Kidney (tissue), 14 donors: Measurements from ENCODE around the gene STK24. TPM values are rescaled to one million over a fixed set of nuclear protein-coding genes. Genes with fewer than 3 reads are reported as not detected.
A peak's percentile ranks its signal among the peaks of the same experiment; 100 is the strongest.

Source experiments
- DNase-seq, 5 donors: peaks; one replicate each; pipeline ENCODE4 v3.0.0-alpha.2; 2013 to 2020
- FAIRE-seq: peaks from 2 replicates; lab custom pipeline; 2012; peaks lifted over from hg19 to GRCh38; lab: Jason Lieb, UNC
- H3K27ac ChIP-seq, 2 donors: one replicate each; pipeline ENCODE4 v1.7.0; 2013; ENCODE audit warnings: low read depth in 2 of 2, low read length in 2 of 2, inconsistent platforms in 1 of 2
- H3K27me3 ChIP-seq: one replicate; pipeline ENCODE4 v1.7.1; 2013; ENCODE audit warnings: low read length, inconsistent platforms; ENCODE audit not compliant: control insufficient read depth, insufficient read depth
- H3K36me3 ChIP-seq, 3 donors: one replicate each; pipeline versions ENCODE4 v1.7.0 to v1.7.1; 2013; ENCODE audit warnings: low read length in 3 of 3, control low read depth in 1 of 3, inconsistent platforms in 1 of 3; ENCODE audit not compliant: insufficient read depth in 3 of 3, control insufficient read depth in 2 of 3
- H3K4me1 ChIP-seq, 3 donors: one replicate each; pipeline versions ENCODE4 v1.7.0 to v1.7.1; 2013; ENCODE audit warnings: low read length in 3 of 3, inconsistent platforms in 1 of 3, low read depth in 1 of 3; ENCODE audit not compliant: control insufficient read depth in 2 of 3, insufficient read depth in 2 of 3
- H3K4me3 ChIP-seq, 3 donors: one replicate each; pipeline versions ENCODE4 v1.7.0 to v1.8.1; 2013; ENCODE audit warnings: low read length in 3 of 3, control low read depth in 1 of 3, inconsistent platforms in 1 of 3
- H3K9ac ChIP-seq, 3 donors: one replicate each; pipeline versions ENCODE4 v1.7.0 to v1.7.1; 2013; ENCODE audit warnings: low read length in 3 of 3, control low read depth in 1 of 3, inconsistent platforms in 1 of 3
- H3K9me3 ChIP-seq, 3 donors: one replicate each; pipeline versions ENCODE4 v1.7.0 to v1.7.1; 2013; ENCODE audit warnings: low read length in 3 of 3, control low read depth in 1 of 3, inconsistent platforms in 1 of 3; ENCODE audit not compliant: control insufficient read depth in 2 of 3, insufficient read depth in 1 of 3
- intact Hi-C: fragments of 100-400 bp; cut with DNase I; formaldehyde crosslinking; loops from one replicate; pipeline ENCODE4 v1.11.1; 2022
- polyA plus RNA-seq: library from polyadenylated mRNA; stranded (reverse); fragments of 350-450 nt; fragmentation: Illumina TruSeq; extraction: RNeasy Lipid Tissue Mini Kit (QIAGEN cat#74804); gene quantifications from one replicate; pipeline ENCODE4 v1.2.3, GENCODE V29; 2014; ENCODE audit warnings: low read depth, low replicate concordance; ENCODE audit not compliant: insufficient read depth
- total RNA-seq: library from RNA; stranded (reverse); fragmentation: NEBNext Ultra II Directional; extraction: Animal tissue kit (Norgen Biotek cat#: 25700); gene quantifications from one replicate; pipeline ENCODE4 v1.2.1, GENCODE V29; 2021
- TF ChIP-seq, protein P1 (sequence below): IDR thresholded peaks from 3 replicates; pipeline ENCODE4 v1.5.1; 2012; ENCODE audit warnings: mild to moderate bottlenecking, moderate library complexity, borderline replicate concordance; ENCODE audit not compliant: insufficient read depth; ENCODE audit errors: extremely low read depth
- donor health status: control.
- donor health status: control.
- donor health status: control.
- donor health status: control.
- donor health status: control.
- donor health status: DM: yes; HTN: yes; CAD: no.
- donor health status: Normal renal cell carcinoma (clear cell type).

The STK24 gene
- total and polyA plus RNA-seq, 2 donors from 2014 or later: 56.7 to 122 TPM

- FAIRE-seq: no peak
Observed at GRCh38 chr13:98556968-98557631, 19.8 kb downstream of the STK24 start.

DNA sequence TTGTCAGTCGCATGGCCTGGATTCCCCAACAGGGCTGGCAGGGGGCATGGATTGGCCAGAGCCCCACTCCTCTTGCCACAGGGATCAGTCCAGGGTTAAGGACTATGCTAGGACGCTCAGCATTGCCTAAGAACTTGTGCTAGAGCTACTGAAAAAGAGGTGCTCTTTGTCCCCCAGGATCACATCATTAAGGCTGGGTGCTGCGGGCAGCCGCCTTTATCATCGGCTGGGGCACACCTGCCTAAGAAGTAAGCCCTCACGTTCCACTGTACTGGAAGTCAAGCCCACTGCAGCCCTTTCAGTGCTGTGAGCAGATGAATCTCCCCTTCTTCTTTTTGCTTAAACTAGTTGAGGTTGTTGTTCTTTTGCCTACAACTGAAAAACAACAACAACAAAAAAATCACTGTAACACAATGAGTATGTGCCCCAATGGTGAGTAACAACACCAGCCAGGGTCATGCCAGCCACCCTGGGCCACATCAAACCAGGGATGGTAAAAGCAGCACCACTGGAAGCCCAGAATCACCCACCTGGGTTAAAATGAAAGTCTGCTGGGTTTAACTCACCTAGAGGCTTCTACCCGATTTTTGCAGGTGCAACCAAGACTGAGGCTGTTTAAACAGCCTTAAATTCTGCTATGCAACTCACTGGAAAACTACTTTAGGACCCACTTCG, 20.6 kb downstream of the STK24 start:
- DNase-seq (no peak), FAIRE-seq (no peak)
- TF ChIP-seq, protein P1, sequence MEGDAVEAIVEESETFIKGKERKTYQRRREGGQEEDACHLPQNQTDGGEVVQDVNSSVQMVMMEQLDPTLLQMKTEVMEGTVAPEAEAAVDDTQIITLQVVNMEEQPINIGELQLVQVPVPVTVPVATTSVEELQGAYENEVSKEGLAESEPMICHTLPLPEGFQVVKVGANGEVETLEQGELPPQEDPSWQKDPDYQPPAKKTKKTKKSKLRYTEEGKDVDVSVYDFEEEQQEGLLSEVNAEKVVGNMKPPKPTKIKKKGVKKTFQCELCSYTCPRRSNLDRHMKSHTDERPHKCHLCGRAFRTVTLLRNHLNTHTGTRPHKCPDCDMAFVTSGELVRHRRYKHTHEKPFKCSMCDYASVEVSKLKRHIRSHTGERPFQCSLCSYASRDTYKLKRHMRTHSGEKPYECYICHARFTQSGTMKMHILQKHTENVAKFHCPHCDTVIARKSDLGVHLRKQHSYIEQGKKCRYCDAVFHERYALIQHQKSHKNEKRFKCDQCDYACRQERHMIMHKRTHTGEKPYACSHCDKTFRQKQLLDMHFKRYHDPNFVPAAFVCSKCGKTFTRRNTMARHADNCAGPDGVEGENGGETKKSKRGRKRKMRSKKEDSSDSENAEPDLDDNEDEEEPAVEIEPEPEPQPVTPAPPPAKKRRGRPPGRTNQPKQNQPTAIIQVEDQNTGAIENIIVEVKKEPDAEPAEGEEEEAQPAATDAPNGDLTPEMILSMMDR: no peak
- no peak overlapping the region for H3K4me3 ChIP-seq
- no peaks in the 10 kb centered on the region for H3K9me3 ChIP-seq
- no peaks in the 10 kb centered on the region for H3K27me3 ChIP-seq
- H3K4me1 ChIP-seq: peaks cover 0 to 33% (median 24%) of the 10 kb centered on the region in 3 donors
- H3K36me3 ChIP-seq: peaks cover 0 to 3% (median 0%) of the 10 kb centered on the region in 3 donors
- H3K9ac ChIP-seq: no peak overlapping the region
- peak overlapping the region in 1 of 2 donors; percentile 2 for H3K27ac ChIP-seq
- intact Hi-C loops: no loop called here

More at GRCh38 chr13:98556968-98557631, 19.8 kb downstream of the STK24 start:
- Histone ChIP-seq H3K4me3 (no peak overlapping the region), H3K27ac (peak overlapping the region in 1 of 2 donors; percentile 2), H3K36me3 (no peaks in the 10 kb centered on the region), H3K4me1 (peaks cover 0 to 33% (median 24%) of the 10 kb centered on the region in 3 donors), H3K9me3 (no peaks in the 10 kb centered on the region), H3K9ac (no peak overlapping the region), H3K27me3 (no peaks in the 10 kb centered on the region)
- peak in 4 of 5 donors; percentile 60 to 80 (median 70) for DNase-seq
- intact Hi-C loops: no loop called here
- TF ChIP-seq, protein P1: peak; percentile 59

- Histone ChIP-seq H3K27me3 (no peaks in the 10 kb centered on the region), H3K36me3 (peaks cover 0 to 3% (median 0%) of the 10 kb centered on the region in 3 donors), H3K27ac (no peak overlapping the region), H3K9me3 (no peaks in the 10 kb centered on the region), H3K9ac (no peak overlapping the region), H3K4me1 (peaks cover 0 to 4% (median 0%) of the 10 kb centered on the region in 3 donors), H3K4me3 (no peak overlapping the region)
- FAIRE-seq (no peak), DNase-seq (no peak)
- intact Hi-C loops: no loop called here
- TF ChIP-seq, protein P1: no peak
Observed at GRCh38 chr13:98549728-98550317, 27.1 kb downstream of the STK24 start.
